OCI-LY7 (cell line): ENCODE measurements around the gene CLSTN3.

Experiments
- EZH2phosphoT487 ChIP-seq: fragments of 200-600 bp; sonication (generic); IDR thresholded peaks from 2 replicates; pipeline ENCODE4 v1.6.1; 2018; ENCODE audit warnings: low read depth, borderline replicate concordance, mild to moderate bottlenecking, mixed run types, antibody characterized with exemption, low read length, moderate library complexity, mixed read lengths
- TF ChIP-seq, protein P1 (sequence below): fragments of 200-600 bp; sonication (generic); conservative IDR thresholded peaks from 2 replicates; pipeline ENCODE4 v1.5.1; 2014; ENCODE audit warnings: mild to moderate bottlenecking, antibody characterized with exemption, low read length, moderate library complexity, mixed read lengths

DNA sequence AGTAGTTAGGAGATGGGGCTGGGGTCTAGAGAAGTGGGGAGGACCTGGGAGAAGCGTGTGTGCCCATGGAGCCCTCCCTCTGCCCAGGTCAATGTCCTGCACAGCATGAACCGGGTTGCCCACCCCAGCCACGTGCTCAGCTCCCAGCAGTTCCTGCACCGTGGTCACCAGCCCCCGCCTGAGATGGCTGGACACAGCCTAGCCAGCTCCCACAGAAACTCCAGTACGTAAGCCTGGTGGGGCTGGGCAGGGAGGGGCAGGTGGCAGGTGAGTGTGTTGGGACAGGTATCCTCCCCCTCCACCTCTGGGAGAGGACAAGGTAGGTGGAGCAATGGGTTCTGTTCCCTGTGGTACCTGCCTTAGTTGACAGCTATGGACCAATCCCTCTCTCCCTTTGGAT is 20.7 kb downstream of the CLSTN3 start:
- TF ChIP-seq, protein P1, sequence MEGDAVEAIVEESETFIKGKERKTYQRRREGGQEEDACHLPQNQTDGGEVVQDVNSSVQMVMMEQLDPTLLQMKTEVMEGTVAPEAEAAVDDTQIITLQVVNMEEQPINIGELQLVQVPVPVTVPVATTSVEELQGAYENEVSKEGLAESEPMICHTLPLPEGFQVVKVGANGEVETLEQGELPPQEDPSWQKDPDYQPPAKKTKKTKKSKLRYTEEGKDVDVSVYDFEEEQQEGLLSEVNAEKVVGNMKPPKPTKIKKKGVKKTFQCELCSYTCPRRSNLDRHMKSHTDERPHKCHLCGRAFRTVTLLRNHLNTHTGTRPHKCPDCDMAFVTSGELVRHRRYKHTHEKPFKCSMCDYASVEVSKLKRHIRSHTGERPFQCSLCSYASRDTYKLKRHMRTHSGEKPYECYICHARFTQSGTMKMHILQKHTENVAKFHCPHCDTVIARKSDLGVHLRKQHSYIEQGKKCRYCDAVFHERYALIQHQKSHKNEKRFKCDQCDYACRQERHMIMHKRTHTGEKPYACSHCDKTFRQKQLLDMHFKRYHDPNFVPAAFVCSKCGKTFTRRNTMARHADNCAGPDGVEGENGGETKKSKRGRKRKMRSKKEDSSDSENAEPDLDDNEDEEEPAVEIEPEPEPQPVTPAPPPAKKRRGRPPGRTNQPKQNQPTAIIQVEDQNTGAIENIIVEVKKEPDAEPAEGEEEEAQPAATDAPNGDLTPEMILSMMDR: no peak
- no peak for TF ChIP-seq EZH2phosphoT487
